ENCODE data around the gene RGS13.
A peak's percentile ranks its signal among the peaks of the same experiment; 100 is the strongest.

Gene RGS13

GRCh38 chr1:192604979-192605620, 30.8 kb upstream of the RGS13 start:
- Histone ChIP-seq H3K36me3 (replicated peaks) (no peaks in the 10 kb centered on the region), H3K4me3 (no peak overlapping the region), H3K9me3 (no peaks in the 10 kb centered on the region), H3K4me1 (no peaks in the 10 kb centered on the region), H3K27me3 (ENCODE audit: low read depth) (no peaks in the 10 kb centered on the region)
- in situ Hi-C loops (cut with MboI; ENCODE audit: low sequenced_read_pairs): loop anchor here (5.0 kb wide), 1 partner anchor 128 kb away; no protein-coding TSS in a partner anchor
- no peak for DNase-seq (ENCODE audit: low spot score in 2 of 2)

GRCh38 chr1:192608671-192609070, 27.3 kb upstream of the RGS13 start:
- H3K4me3 ChIP-seq: no peak overlapping the region
- H3K4me1 ChIP-seq: no peaks in the 10 kb centered on the region
- no peaks in the 10 kb centered on the region for H3K36me3 ChIP-seq (replicated peaks)
- no peaks in the 10 kb centered on the region for H3K27me3 ChIP-seq (ENCODE audit: low read depth)
- in situ Hi-C loops (cut with MboI; ENCODE audit: low sequenced_read_pairs): loop anchor here (5.0 kb wide), 1 partner anchor 131 kb away; no protein-coding TSS in a partner anchor
- H3K9me3 ChIP-seq: no peaks in the 10 kb centered on the region
- DNase-seq (ENCODE audit: low spot score in 2 of 2): no peak

GRCh38 chr1:192609110-192610079, 26.6 kb upstream of the RGS13 start:
- DNase-seq (ENCODE audit: low spot score in 2 of 2): no peak
- no peaks in the 10 kb centered on the region for H3K9me3 ChIP-seq
- in situ Hi-C loops (cut with MboI; ENCODE audit: low sequenced_read_pairs): loop anchor here (5.0 kb wide), 1 partner anchor 132 kb away; no protein-coding TSS in a partner anchor
- H3K36me3 ChIP-seq (replicated peaks): no peaks in the 10 kb centered on the region
- no peaks in the 10 kb centered on the region for H3K4me1 ChIP-seq
- H3K4me3 ChIP-seq: no peak overlapping the region
- H3K27me3 ChIP-seq (ENCODE audit: low read depth): no peaks in the 10 kb centered on the region

GRCh38 chr1:192610112-192610889, 25.6 kb upstream of the RGS13 start:
- Histone ChIP-seq H3K4me1 (no peaks in the 10 kb centered on the region), H3K36me3 (replicated peaks) (no peaks in the 10 kb centered on the region), H3K9me3 (no peaks in the 10 kb centered on the region), H3K27me3 (ENCODE audit: low read depth) (no peaks in the 10 kb centered on the region), H3K4me3 (no peak overlapping the region)
- in situ Hi-C loops (cut with MboI; ENCODE audit: low sequenced_read_pairs): no loop called here
- DNase-seq (ENCODE audit: low spot score in 2 of 2): peak in 1 of 2 experiments; percentile 36

- in situ Hi-C loops (cut with MboI; ENCODE audit: low sequenced_read_pairs): no loop called here
- Histone ChIP-seq H3K36me3 (replicated peaks) (no peaks in the 10 kb centered on the region), H3K9me3 (no peaks in the 10 kb centered on the region), H3K27me3 (ENCODE audit: low read depth) (no peaks in the 10 kb centered on the region), H3K4me1 (no peaks in the 10 kb centered on the region), H3K4me3 (no peak overlapping the region)
- no peak for DNase-seq (ENCODE audit: low spot score in 2 of 2)
These were observed 20.9 kb upstream of the RGS13 start for GRCh38 chr1:192615055-192615454.

- in situ Hi-C loops (cut with MboI; ENCODE audit: low sequenced_read_pairs): no loop called here
- Histone ChIP-seq H3K4me3 (no peak overlapping the region), H3K36me3 (replicated peaks) (no peaks in the 10 kb centered on the region), H3K27me3 (ENCODE audit: low read depth) (no peaks in the 10 kb centered on the region), H3K9me3 (no peaks in the 10 kb centered on the region), H3K4me1 (no peaks in the 10 kb centered on the region)
- DNase-seq (ENCODE audit: low spot score in 2 of 2): no peak
These were observed 15.8 kb upstream of the RGS13 start for GRCh38 chr1:192620071-192620635.

- in situ Hi-C loops (cut with MboI; ENCODE audit: low sequenced_read_pairs): no loop called here
- Histone ChIP-seq H3K4me3 (no peak overlapping the region), H3K4me1 (no peaks in the 10 kb centered on the region), H3K36me3 (replicated peaks) (no peaks in the 10 kb centered on the region), H3K27me3 (ENCODE audit: low read depth) (no peaks in the 10 kb centered on the region), H3K9me3 (no peaks in the 10 kb centered on the region)
- no peak for DNase-seq (ENCODE audit: low spot score in 2 of 2)
These were observed 9.4 kb upstream of the RGS13 start for GRCh38 chr1:192626366-192627179.

GRCh38 chr1:192627901-192628300, 8.0 kb upstream of the RGS13 start:
- Histone ChIP-seq H3K9me3 (no peaks in the 10 kb centered on the region), H3K27me3 (ENCODE audit: low read depth) (no peaks in the 10 kb centered on the region), H3K4me1 (no peaks in the 10 kb centered on the region), H3K36me3 (replicated peaks) (no peaks in the 10 kb centered on the region), H3K4me3 (no peak overlapping the region)
- DNase-seq (ENCODE audit: low spot score in 2 of 2): no peak
- in situ Hi-C loops (cut with MboI; ENCODE audit: low sequenced_read_pairs): no loop called here

GRCh38 chr1:192628396-192629057, 7.4 kb upstream of the RGS13 start:
- no peaks in the 10 kb centered on the region for H3K36me3 ChIP-seq (replicated peaks)
- DNase-seq (ENCODE audit: low spot score in 2 of 2): no peak
- no peaks in the 10 kb centered on the region for H3K27me3 ChIP-seq (ENCODE audit: low read depth)
- in situ Hi-C loops (cut with MboI; ENCODE audit: low sequenced_read_pairs): no loop called here
- no peaks in the 10 kb centered on the region for H3K9me3 ChIP-seq
- no peaks in the 10 kb centered on the region for H3K4me1 ChIP-seq
- no peak overlapping the region for H3K4me3 ChIP-seq

- in situ Hi-C loops (cut with MboI; ENCODE audit: low sequenced_read_pairs): no loop called here
- no peaks in the 10 kb centered on the region for H3K27me3 ChIP-seq (ENCODE audit: low read depth)
- H3K4me1 ChIP-seq: no peaks in the 10 kb centered on the region
These were observed 6.3 kb upstream of the RGS13 start for GRCh38 chr1:192629612-192630011.

GRCh38 chr1:192630521-192631287, 5.2 kb upstream of the RGS13 start:
- in situ Hi-C loops (cut with MboI; ENCODE audit: low sequenced_read_pairs): no loop called here
- H3K4me3 ChIP-seq: no peak overlapping the region
- H3K9me3 ChIP-seq: no peaks in the 10 kb centered on the region
- H3K4me1 ChIP-seq: no peaks in the 10 kb centered on the region
- DNase-seq (ENCODE audit: low spot score in 2 of 2): no peak
- H3K27me3 ChIP-seq (ENCODE audit: low read depth): no peaks in the 10 kb centered on the region
- no peaks in the 10 kb centered on the region for H3K36me3 ChIP-seq (replicated peaks)

More at GRCh38 chr1:192629612-192630011, 6.3 kb upstream of the RGS13 start:
- H3K4me3 ChIP-seq: no peak overlapping the region
- H3K9me3 ChIP-seq: no peaks in the 10 kb centered on the region
- no peaks in the 10 kb centered on the region for H3K36me3 ChIP-seq (replicated peaks)
- no peak for DNase-seq (ENCODE audit: low spot score in 2 of 2)

- Histone ChIP-seq H3K4me1 (no peaks in the 10 kb centered on the region), H3K4me3 (no peak overlapping the region), H3K27me3 (ENCODE audit: low read depth) (no peaks in the 10 kb centered on the region), H3K9me3 (no peaks in the 10 kb centered on the region), H3K36me3 (replicated peaks) (no peaks in the 10 kb centered on the region)
- DNase-seq (ENCODE audit: low spot score in 2 of 2): no peak
- in situ Hi-C loops (cut with MboI; ENCODE audit: low sequenced_read_pairs): no loop called here
These were observed 4.2 kb upstream of the RGS13 start for GRCh38 chr1:192631749-192632148.
